ENCODE data around the gene ACHE.

ACHE gene

DNA sequence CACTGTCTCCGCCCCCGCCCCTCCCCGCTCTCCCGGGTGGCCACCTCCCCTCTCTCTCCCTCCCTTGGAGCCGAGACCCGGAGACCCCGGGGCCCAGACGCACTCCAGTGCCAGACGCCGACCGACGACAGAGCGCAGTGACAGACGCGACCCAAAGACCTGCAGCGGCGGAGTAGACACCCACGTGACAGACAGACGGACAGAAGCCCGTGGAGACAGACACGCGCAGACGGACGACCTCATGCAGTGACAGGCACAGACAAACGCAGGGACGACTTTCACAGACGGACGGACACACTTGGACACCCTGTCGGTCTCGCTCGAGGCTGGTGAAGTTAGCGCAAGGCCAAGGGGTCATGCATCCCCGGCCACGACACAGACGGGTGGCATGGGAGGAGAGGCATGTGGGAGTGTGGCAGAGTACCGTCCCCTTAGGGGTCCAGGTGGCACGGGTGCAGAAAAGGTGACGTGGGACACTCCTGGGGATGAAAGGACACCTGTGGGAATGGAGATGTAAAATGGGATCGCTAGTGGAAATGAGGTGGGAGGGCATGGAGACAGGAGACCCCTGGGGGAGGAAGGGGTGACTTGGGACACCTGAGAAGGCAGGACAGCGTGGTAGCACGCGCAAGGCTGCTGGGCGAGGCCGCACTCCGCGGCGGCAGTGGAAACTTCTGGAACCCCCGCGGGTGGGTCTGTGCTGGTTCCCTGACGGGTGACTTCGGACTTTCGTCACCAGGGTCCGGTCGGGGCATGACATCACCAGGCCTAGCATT is 456 bp upstream of the ACHE start:
- H3K27me3 ChIP-seq (ENCODE audit: insufficient read depth, low read length) = peaks cover 40% of the 10 kb centered on the region
- peaks cover 5% of the 10 kb centered on the region; the same call in 1 of the 2 replicates for H3K4me1 ChIP-seq (ENCODE audit: insufficient read depth, low read length)
- H3K27ac ChIP-seq (ENCODE audit: low read length) = no peak overlapping the region
- H3K9me3 ChIP-seq (ENCODE audit: insufficient read depth, low read depth, low read length) = no peaks in the 10 kb centered on the region
- H3K9ac ChIP-seq (ENCODE audit: low read depth, low read length) = no peak overlapping the region
- H3K4me3 ChIP-seq (ENCODE audit: low read length) = peak overlapping the region; percentile 39; the same call in 1 of the 2 replicates
- no peaks in the 10 kb centered on the region for H3K36me3 ChIP-seq (ENCODE audit: insufficient read depth, low read depth, low read length)

DNA sequence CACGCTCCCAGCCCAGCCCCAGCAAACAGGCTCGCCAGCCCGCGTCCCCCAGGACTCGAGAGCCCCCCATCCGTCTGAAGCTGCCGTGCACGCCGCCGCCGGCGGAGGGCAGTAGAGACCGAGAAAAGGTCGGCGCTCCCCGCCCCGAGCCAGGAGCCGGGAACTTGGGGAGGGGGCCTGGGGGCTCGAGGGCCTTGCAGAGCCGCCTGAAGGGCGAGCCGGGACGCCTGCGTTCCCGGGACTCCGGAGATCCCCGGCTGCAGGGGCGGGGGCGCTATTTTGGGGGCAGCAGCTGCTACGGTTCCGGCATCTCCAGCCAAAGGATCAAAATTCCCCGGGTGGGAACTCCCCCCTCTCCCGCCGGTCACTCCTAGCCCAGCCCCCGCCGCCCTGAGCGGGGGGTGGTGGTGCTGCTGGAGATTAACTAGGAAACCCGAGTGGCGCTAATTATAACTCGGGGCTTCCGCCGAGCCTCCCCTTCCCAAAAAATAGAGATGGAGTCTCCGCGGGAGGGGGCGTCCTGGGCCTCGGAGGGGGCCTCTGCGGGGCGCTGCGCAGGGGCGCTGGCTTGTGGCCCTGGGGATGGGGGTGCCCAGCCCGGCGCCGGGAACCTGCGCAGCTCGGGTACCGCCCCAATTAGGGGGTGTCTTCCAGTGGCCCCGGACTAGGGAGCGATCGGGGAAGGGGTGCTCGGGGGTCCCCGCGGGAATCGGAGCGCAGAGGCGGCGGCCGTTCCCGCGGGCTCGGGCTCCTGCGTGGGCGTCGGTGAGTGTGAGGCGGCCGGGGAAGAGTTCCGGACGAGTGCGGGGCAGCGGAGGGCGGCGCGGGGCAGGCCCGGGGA is 608 bp downstream of the ACHE start:
- no peak overlapping the region for H3K27ac ChIP-seq (ENCODE audit: low read length)
- H3K9ac ChIP-seq (ENCODE audit: low read depth, low read length) = no peak overlapping the region
- H3K4me1 ChIP-seq (ENCODE audit: insufficient read depth, low read length) = peaks cover 5% of the 10 kb centered on the region; the same call in 1 of the 2 replicates
- peak overlapping the region; percentile 63; the same call in 1 of the 2 replicates for H3K4me3 ChIP-seq (ENCODE audit: low read length)
- no peaks in the 10 kb centered on the region for H3K9me3 ChIP-seq (ENCODE audit: insufficient read depth, low read depth, low read length)
- no peaks in the 10 kb centered on the region for H3K36me3 ChIP-seq (ENCODE audit: insufficient read depth, low read depth, low read length)
- peaks cover 40% of the 10 kb centered on the region for H3K27me3 ChIP-seq (ENCODE audit: insufficient read depth, low read length)

DNA sequence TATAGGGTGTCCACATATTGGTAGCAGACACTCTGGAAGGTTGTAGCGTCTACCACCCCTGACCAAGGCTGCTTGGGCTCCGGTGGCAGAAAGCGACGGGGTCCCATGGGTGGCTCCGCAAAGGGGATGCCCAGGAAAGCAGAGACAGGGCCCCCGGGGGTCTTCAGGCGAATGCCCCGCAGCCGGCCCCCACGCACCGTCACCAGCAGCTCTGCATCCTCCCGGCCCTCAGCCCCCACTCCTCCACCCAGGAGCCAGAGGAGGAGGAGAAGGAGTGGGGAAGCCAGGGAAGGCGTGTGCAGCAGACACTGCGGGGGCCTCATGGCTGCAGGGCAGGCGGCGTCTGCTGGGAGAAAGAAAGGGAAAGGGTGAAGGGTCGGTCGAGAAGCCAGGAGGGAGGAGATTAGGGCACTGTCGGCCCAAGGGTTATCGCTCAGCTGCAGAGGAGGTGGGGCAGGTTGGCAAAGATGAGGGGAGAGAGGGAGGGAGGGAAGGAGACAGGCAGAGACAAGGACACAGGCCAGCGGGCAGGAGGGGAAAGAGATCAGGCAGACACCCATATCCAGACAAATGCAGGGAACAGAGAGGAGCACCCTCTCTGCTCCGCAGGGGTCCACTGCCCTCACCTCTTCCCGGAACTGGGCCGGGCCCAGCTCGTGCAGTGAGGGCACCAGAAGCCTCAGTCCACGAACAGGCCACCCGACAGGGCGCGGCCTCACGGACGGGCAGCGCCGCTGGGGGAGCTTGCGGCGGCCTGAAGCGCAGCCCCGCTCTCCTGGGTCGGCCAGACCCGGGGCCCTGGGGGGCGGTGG is 1.6 kb downstream of the ACHE start:
- Histone ChIP-seq H3K9me3 (ENCODE audit: insufficient read depth, low read depth, low read length) (no peaks in the 10 kb centered on the region), H3K9ac (ENCODE audit: low read depth, low read length) (no peak overlapping the region), H3K27me3 (ENCODE audit: insufficient read depth, low read length) (peaks cover 40% of the 10 kb centered on the region), H3K36me3 (ENCODE audit: insufficient read depth, low read depth, low read length) (no peaks in the 10 kb centered on the region), H3K27ac (ENCODE audit: low read length) (no peak overlapping the region), H3K4me1 (ENCODE audit: insufficient read depth, low read length) (peaks cover 5% of the 10 kb centered on the region; the same call in 1 of the 2 replicates), H3K4me3 (ENCODE audit: low read length) (peak overlapping the region; percentile 52)

DNA sequence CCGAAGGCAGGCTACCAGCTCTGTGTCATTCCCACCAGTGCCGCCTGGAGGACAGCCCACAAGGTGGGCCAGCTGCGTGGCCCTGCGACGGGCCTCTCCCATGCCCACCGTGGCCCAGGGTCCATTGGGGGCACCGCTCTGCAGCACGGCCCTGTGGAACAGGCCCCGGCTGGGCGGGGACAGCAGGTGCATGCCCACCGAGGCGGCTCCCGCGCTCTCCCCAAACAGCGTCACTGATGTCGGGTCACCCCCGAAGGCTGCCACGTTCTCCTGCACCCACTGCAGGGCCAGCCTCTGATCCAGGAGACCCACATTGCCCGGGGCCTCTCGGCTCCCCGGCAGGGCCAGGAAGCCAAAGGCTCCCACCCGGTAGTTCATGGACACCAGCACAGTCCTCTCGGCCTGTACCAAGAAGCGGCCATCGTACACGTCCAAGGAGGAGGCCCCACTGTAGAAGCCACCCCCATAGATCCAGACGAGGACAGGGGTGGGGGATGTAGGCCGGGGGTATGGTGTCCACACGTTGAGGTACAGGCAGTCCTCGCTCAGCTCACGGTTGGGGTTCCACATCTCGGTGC is 2.3 kb downstream of the ACHE start:
- Histone ChIP-seq H3K4me3 (ENCODE audit: low read length) (no peak overlapping the region), H3K9ac (ENCODE audit: low read depth, low read length) (no peak overlapping the region), H3K27ac (ENCODE audit: low read length) (no peak overlapping the region), H3K27me3 (ENCODE audit: insufficient read depth, low read length) (peaks cover 40% of the 10 kb centered on the region), H3K4me1 (ENCODE audit: insufficient read depth, low read length) (peaks cover 7% of the 10 kb centered on the region; the same call in 1 of the 2 replicates), H3K36me3 (ENCODE audit: insufficient read depth, low read depth, low read length) (peaks cover 5% of the 10 kb centered on the region), H3K9me3 (ENCODE audit: insufficient read depth, low read depth, low read length) (no peaks in the 10 kb centered on the region)

DNA sequence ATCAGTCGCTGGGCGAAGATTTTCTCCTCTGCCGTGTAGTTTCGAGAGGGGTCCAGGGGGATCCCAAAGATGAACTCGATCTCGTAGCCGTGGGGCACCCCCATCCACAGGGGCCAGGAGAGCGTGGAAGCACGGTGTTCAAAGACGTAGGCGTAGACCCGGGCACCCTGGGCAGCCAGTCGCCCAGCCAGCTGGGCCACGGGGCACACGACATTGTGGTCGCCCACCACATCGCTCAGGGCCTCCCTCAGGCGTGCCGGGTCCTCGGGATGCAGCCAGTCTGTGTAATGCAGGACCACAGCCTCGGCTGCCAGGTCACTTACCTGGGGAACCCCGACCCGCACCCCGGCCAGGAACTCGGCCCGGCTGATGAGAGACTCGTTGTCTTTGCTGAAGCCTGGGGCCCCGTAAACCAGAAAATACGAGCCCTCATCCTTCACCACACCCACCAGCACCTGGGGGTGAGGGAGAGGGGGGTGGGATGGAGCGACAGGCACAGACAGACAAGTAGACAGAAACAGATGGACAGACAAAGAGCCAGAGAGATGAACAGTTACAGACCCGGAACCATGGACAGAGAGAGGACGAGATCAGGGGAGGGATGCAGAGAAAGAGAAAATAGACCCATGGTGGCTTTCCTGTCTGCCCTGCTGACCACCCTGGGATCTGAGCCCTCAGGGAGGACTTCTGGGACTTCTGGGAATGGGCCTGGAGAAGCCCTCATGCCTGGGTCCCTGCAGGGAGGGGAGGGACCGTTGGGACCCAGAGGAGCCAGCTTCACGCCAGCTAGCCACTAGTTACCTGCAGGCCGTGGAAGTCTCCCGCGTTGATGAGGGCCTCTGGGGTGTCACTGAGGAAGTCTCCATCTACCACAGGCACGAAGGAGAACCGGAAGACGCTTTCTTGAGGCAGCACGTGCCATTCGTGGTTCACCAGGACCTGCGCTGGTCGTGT is 3.0 kb downstream of the ACHE start:
- H3K9me3 ChIP-seq (ENCODE audit: insufficient read depth, low read depth, low read length) = no peaks in the 10 kb centered on the region
- H3K27ac ChIP-seq (ENCODE audit: low read length) = no peak overlapping the region
- no peak overlapping the region for H3K9ac ChIP-seq (ENCODE audit: low read depth, low read length)
- peaks cover 12% of the 10 kb centered on the region for H3K36me3 ChIP-seq (ENCODE audit: insufficient read depth, low read depth, low read length)
- peaks cover 10% of the 10 kb centered on the region; the same call in 1 of the 2 replicates for H3K4me1 ChIP-seq (ENCODE audit: insufficient read depth, low read length)
- H3K4me3 ChIP-seq (ENCODE audit: low read length) = no peak overlapping the region
- peaks cover 35% of the 10 kb centered on the region for H3K27me3 ChIP-seq (ENCODE audit: insufficient read depth, low read length)

DNA sequence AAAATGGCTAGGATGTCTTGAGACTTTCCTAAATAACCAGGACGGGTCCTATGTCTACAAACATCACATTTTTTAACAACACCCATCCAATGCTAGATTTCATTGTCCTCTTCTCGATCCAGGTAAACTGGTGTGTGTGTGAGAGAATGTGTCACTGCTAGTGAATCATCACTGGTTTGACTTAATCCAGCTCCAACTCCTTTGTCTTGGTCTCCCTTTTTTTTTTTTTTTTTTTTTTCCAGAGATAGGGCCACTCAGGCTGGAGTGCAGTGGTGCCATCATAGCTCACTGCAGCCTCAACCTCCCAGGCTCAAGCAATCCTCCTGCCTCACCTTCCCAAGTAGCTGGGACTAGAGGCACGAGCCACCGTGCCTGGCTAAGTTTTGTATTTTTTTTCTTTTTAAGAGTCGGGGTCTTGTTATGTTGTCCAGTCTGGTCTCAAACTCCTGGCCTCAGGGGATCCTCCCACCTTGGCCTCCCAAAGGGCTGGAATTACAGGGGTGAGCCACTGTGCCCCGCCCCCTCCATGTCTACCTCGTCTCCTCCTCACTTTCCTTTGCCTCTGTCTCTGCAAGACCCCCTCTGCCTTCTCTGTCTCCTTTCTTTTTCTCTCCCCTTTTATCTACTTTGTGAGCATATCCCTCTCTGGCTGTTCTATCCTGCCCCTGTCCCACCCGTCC is 4.0 kb downstream of the ACHE start:
- H3K36me3 ChIP-seq (ENCODE audit: insufficient read depth, low read depth, low read length) = peaks cover 22% of the 10 kb centered on the region
- H3K9ac ChIP-seq (ENCODE audit: low read depth, low read length) = peak overlapping the region; percentile 93; the same call in 1 of the 2 replicates
- no peaks in the 10 kb centered on the region for H3K9me3 ChIP-seq (ENCODE audit: insufficient read depth, low read depth, low read length)
- H3K4me1 ChIP-seq (ENCODE audit: insufficient read depth, low read length) = peaks cover 10% of the 10 kb centered on the region
- no peak overlapping the region for H3K27ac ChIP-seq (ENCODE audit: low read length)
- H3K27me3 ChIP-seq (ENCODE audit: insufficient read depth, low read length) = peaks cover 28% of the 10 kb centered on the region
- H3K4me3 ChIP-seq (ENCODE audit: low read length) = peak overlapping the region; percentile 84

DNA sequence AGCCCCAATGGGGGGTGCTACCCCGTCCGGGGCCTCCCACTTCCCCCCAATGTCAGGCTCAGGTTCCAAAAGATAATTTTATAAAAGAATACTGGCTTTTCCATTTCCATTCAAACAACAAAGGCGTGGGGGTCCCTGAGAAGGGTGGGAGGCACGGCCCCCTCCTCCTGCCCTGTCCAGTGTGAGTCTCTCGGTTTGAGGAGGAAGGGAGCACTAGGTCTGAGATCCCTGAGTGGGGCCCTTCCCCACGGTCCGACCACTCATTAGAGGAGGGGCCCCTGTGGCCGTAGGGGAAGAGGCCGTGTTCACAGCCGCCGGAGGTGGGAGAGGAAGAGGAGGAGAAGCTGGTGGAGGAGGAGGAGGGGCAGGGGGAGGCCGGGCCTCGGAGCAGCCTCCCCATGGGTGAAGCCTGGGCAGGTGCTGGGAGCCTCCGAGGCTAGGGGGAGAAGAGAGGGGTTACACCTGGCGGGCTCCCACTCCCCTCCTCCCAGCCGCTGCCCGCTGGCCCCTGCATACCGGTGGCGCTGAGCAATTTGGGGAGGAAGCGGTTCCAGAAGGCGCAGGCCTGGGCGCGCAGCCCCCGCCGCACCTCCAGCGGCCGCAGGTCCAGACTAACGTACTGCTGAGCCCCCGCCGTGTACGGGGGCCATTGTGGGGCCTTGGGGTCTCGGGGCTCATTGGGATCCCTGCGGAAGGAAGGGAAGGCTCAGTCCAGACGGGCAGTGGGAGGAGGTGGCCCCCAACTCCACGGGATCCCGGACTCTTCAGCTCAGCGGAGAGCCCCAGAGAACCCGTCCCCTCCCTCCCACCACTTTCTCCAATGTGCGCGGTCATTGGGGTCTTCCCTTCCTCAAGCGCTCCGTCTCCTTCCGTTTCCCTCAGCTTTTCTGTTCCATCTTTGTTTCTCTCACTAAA is 4.8 kb downstream of the ACHE start:
- Histone ChIP-seq H3K27ac (ENCODE audit: low read length) (peak overlapping the region; percentile 96), H3K36me3 (ENCODE audit: insufficient read depth, low read depth, low read length) (peaks cover 30% of the 10 kb centered on the region), H3K4me3 (ENCODE audit: low read length) (peak overlapping the region; percentile 84), H3K9me3 (ENCODE audit: insufficient read depth, low read depth, low read length) (no peaks in the 10 kb centered on the region), H3K27me3 (ENCODE audit: insufficient read depth, low read length) (peaks cover 20% of the 10 kb centered on the region), H3K9ac (ENCODE audit: low read depth, low read length) (peak overlapping the region; percentile 93), H3K4me1 (ENCODE audit: insufficient read depth, low read length) (peaks cover 10% of the 10 kb centered on the region)

DNA sequence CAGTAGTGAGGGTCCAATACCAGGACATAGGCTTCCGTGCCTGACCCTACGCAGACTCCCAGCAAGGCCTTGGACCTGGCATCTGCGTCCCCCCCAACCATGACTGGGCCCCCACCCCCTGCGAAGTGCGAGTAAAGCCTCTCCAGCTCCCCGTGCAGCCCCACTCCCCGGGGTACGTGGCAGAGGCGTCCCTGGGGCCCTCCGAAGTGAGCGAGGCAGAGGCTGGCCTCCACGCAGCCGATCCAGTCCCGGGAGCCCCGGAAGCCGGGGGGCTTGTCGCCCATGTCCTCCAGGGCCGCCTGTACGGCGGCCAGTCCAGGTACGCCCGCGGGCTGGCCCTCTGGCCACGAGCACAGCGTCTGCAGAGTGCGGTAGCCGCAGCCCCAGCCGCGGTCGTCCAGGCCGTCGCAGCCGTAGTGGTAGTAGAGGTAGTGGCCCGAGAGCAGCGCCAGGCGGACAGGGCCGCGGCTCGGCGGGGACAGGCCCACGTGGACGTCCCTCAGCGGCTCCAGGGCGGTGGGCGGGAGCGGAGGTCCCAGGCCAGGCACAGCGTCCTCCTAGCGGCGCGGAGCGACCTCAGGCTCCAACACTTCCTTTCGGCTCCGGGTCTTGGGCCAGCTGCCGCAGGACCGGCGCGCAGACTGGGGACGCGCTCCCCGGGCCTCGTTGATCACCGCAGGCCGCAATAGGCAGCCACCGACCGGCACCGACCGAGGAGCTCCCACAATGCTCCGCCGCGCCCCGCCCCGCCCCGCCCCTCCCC is 6.5 kb downstream of the ACHE start, which contains the start of gene UFSP1:
Gene UFSP1 (minus strand): TSS at position 728 of the 763 bp plus-strand sequence. CDS start 444 bp downstream, at position 284.
- H3K4me3 ChIP-seq (ENCODE audit: low read length) = peak within 1 kb of the TSS; percentile 84
- H3K27ac ChIP-seq (ENCODE audit: low read length) = peak within 1 kb of the TSS; percentile 96
- H3K36me3 ChIP-seq (ENCODE audit: insufficient read depth, low read depth, low read length) = peaks cover 47% of the 10 kb centered on the region

More for the DNA sequence above, 6.5 kb downstream of the ACHE start, which contains the start of gene UFSP1:
- Histone ChIP-seq H3K27me3 (ENCODE audit: insufficient read depth, low read length) (peaks cover 5% of the 10 kb centered on the region; the same call in 1 of the 2 replicates), H3K9me3 (ENCODE audit: insufficient read depth, low read depth, low read length) (no peaks in the 10 kb centered on the region), H3K9ac (ENCODE audit: low read depth, low read length) (peak within 1 kb of the TSS; percentile 93), H3K4me1 (ENCODE audit: insufficient read depth, low read length) (peaks cover 10% of the 10 kb centered on the region)

All from iPS-20b (cell line).